ENCODE data around the gene HTR5A. TPM values are rescaled to one million over a fixed set of nuclear protein-coding genes. Genes with fewer than 3 reads are reported as not detected.

Gene HTR5A
- total and polyA plus RNA-seq, 2 of the 13 experiments (the other 11 are each of a cell fraction or from before 2014, with no cell fraction given), result not detected

DNA sequence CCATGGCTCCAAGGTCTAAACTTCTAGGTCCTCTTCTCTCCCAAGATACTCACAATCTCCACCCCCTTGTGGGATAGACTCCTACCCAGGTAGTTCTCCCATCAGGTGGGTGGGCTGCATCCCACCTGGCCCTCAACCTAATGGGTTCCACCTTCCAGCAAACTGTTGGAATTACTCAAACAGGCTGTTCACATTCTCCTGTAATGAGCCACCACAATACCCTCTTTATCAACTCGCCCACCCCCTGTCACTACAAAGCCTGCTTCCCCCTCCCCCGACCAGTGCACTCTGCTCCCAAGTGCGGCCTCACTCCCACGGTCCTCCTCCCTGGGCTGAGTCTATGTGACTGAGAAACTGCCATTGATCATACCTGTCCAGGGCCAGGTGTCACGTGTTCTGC is 10.4 kb upstream of the HTR5A start (continued):
- no peak for TF ChIP-seq CCDC6 (CRISPR knock-in tag; IDR thresholded peaks at IDR 0.05)
- no peak for TF ChIP-seq KDM1A (CRISPR knock-in tag; IDR thresholded peaks at IDR 0.05)
- TF ChIP-seq ZFP37 (CRISPR knock-in tag; IDR thresholded peaks at IDR 0.05; ENCODE audit: borderline replicate concordance), result no peak

DNA sequence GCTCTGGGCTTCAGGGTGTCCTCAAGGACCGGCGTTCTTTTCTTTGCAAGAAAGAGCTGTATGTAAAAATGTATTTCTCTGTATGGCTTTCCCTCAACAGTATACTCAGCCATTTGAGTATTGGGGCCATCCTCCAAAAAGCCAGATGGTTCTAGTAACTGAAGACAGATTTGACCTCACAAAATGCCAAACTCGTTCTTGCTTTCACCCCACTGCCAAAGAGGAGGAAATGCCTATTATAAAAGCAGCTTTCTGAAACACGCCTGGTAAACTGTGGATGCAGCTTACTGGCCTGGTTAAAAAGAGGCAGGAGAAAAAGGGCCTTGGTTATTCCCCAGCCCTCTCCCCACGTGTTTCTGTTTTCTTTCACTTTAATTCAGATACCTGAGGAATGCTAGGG is 7.7 kb upstream of the HTR5A start:
- POLR2A ChIA-PET, result no interaction called here
- Histone ChIP-seq H3K27me3 (ENCODE audit: control insufficient read depth in 1 of 2, insufficient read depth in 2 of 2, low read length in 2 of 2) (peaks cover 0 to 2% of the 10 kb centered on the region in 2 experiments; a peak in 1 of 5 replicates), H3K79me2 (ENCODE audit: insufficient read depth, low read length) (no peaks in the 10 kb centered on the region), H3K36me3 (replicated peaks in 1 of 2; ENCODE audit: control insufficient read depth in 1 of 2, insufficient read depth in 2 of 2, low read length in 2 of 2) (no peaks in the 10 kb centered on the region), H3K4me2 (ENCODE audit: low read depth, low read length) (no peak overlapping the region), H3K9ac (ENCODE audit: insufficient read depth, low read depth, low read length) (no peak overlapping the region), H3K4me1 (ENCODE audit: insufficient read depth, low read length) (no peaks in the 10 kb centered on the region), H2AFZ (ENCODE audit: low read length) (no peak overlapping the region), H4K20me1 (ENCODE audit: insufficient read depth, low read length) (no peaks in the 10 kb centered on the region), H3K4me3 (replicated peaks in 1 of 3; ENCODE audit: insufficient read depth in 1 of 3, low read depth in 2 of 3, low read length in 3 of 3) (no peak overlapping the region), H3K27ac (ENCODE audit: extremely low read length, insufficient read depth, low read length) (no peak overlapping the region), H3K9me3 (ENCODE audit: low read length) (no peaks in the 10 kb centered on the region)
- FAIRE-seq, result no peak
- intact Hi-C loops (cut with micrococcal nuclease; ENCODE audit: unreplicated experiment), result no loop called here
- no TSS peak for BruUV-seq (replicated peaks)
- WGBS (ENCODE audit: low lambda C conversion rate), result 0% methylated on average over 5 of the region's 5 CpGs
- TF ChIP-seq ZNF143 (CRISPR knock-in tag; IDR thresholded peaks at IDR 0.05), result no peak
- TF ChIP-seq SALL1 (CRISPR knock-in tag; IDR thresholded peaks at IDR 0.05), result no peak
- TF ChIP-seq, protein P1, sequence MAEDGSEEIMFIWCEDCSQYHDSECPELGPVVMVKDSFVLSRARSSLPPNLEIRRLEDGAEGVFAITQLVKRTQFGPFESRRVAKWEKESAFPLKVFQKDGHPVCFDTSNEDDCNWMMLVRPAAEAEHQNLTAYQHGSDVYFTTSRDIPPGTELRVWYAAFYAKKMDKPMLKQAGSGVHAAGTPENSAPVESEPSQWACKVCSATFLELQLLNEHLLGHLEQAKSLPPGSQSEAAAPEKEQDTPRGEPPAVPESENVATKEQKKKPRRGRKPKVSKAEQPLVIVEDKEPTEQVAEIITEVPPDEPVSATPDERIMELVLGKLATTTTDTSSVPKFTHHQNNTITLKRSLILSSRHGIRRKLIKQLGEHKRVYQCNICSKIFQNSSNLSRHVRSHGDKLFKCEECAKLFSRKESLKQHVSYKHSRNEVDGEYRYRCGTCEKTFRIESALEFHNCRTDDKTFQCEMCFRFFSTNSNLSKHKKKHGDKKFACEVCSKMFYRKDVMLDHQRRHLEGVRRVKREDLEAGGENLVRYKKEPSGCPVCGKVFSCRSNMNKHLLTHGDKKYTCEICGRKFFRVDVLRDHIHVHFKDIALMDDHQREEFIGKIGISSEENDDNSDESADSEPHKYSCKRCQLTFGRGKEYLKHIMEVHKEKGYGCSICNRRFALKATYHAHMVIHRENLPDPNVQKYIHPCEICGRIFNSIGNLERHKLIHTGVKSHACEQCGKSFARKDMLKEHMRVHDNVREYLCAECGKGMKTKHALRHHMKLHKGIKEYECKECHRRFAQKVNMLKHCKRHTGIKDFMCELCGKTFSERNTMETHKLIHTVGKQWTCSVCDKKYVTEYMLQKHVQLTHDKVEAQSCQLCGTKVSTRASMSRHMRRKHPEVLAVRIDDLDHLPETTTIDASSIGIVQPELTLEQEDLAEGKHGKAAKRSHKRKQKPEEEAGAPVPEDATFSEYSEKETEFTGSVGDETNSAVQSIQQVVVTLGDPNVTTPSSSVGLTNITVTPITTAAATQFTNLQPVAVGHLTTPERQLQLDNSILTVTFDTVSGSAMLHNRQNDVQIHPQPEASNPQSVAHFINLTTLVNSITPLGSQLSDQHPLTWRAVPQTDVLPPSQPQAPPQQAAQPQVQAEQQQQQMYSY (CRISPR knock-in tag; IDR thresholded peaks at IDR 0.05), result no peak
- no peak for TF ChIP-seq PHF20 (CRISPR knock-in tag; IDR thresholded peaks at IDR 0.05)
- TF ChIP-seq MXI1 (IDR thresholded peaks at IDR 0.05; ENCODE audit: borderline replicate concordance, low read depth, low read length), result no peak
- TF ChIP-seq, protein P2, sequence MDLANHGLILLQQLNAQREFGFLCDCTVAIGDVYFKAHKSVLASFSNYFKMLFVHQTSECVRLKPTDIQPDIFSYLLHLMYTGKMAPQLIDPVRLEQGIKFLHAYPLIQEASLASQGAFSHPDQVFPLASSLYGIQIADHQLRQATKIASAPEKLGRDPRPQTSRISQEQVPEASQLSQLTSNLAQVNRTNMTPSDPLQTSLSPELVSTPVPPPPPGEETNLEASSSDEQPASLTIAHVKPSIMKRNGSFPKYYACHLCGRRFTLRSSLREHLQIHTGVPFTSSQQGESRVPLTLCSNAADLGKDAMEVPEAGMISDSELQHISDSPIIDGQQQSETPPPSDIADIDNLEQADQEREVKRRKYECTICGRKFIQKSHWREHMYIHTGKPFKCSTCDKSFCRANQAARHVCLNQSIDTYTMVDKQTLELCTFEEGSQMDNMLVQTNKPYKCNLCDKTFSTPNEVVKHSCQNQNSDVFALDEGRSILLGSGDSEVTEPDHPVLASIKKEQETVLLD (CRISPR knock-in tag; IDR thresholded peaks at IDR 0.05; ENCODE audit: low read depth), result no peak
- TF ChIP-seq, protein P3, sequence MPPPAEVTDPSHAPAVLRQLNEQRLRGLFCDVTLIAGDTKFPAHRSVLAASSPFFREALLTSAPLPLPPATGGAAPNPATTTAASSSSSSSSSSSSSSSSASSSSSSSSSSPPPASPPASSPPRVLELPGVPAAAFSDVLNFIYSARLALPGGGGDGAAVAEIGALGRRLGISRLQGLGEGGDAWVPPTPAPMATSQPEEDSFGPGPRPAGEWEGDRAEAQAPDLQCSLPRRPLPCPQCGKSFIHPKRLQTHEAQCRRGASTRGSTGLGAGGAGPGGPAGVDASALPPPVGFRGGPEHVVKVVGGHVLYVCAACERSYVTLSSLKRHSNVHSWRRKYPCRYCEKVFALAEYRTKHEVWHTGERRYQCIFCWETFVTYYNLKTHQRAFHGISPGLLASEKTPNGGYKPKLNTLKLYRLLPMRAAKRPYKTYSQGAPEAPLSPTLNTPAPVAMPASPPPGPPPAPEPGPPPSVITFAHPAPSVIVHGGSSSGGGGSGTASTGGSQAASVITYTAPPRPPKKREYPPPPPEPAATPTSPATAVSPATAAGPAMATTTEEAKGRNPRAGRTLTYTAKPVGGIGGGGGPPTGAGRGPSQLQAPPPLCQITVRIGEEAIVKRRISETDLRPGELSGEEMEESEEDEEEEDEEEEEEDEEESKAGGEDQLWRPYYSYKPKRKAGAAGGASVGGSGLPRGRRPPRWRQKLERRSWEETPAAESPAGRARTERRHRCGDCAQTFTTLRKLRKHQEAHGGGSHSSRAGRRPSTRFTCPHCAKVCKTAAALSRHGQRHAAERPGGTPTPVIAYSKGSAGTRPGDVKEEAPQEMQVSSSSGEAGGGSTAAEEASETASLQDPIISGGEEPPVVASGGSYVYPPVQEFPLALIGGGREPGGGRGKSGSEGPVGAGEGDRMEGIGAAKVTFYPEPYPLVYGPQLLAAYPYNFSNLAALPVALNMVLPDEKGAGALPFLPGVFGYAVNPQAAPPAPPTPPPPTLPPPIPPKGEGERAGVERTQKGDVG (CRISPR knock-in tag; IDR thresholded peaks at IDR 0.05; ENCODE audit: borderline replicate concordance), result no peak
- TF ChIP-seq NFYC (CRISPR knock-in tag; IDR thresholded peaks at IDR 0.05), result no peak
- TF ChIP-seq ZNF530 (CRISPR knock-in tag; IDR thresholded peaks at IDR 0.05; ENCODE audit: low read depth), result no peak
- TF ChIP-seq IKZF4 (CRISPR knock-in tag; IDR thresholded peaks at IDR 0.05; ENCODE audit: borderline replicate concordance, low read depth, not compliant biosample characterization), result no peak
- in situ Hi-C loops (cut with HindIII; ENCODE audit: extremely low pct_ligation_motif_present, low pct_unique_long_range_greater_than_20kb), result no loop called here
- CTCF ChIA-PET (ENCODE audit: low intra/inter-chr PET ratio, low total read pairs), result no interaction called here
- ATAC-seq, result no peak
- DNase-seq (ENCODE audit: low spot score), result no peak
